Stimulated activated CD8-positive, alpha-beta memory T cell treated with anti-CD3 and anti-CD28 coated beads, Interleukin-15, amount 100 ng/mL, for 1 hour (primary cell): Measurements from ENCODE around the gene MATCAP1.

Experiments
- DNase-seq: peaks from one replicate; pipeline ENCODE4 v3.0.0-alpha.2; 2020; ENCODE audit warnings: low read depth

The MATCAP1 gene

GRCh38 chr16:67156143-67156844 is 27.5 kb downstream of the MATCAP1 start:
- no peak for DNase-seq

GRCh38 chr16:67155295-67156142 is 28.2 kb downstream of the MATCAP1 start:
- DNase-seq, result peak; percentile 50

- DNase-seq, result no peak
Observed at GRCh38 chr16:67154578-67155294, 29.0 kb downstream of the MATCAP1 start.

GRCh38 chr16:67151431-67152097 is 32.2 kb downstream of the MATCAP1 start:
- DNase-seq, result no peak

GRCh38 chr16:67150833-67151396 is 32.8 kb downstream of the MATCAP1 start, which contains the start of gene B3GNT9:
TSS of gene B3GNT9 (minus strand) at chr16:67150998. CDS start at chr16:67150485, 513 bp downstream.
- no peak for DNase-seq

GRCh38 chr16:67150047-67150832 is 33.5 kb downstream of the MATCAP1 start:
- DNase-seq, result no peak

- no peak for DNase-seq
Observed at GRCh38 chr16:67149276-67150046, 34.3 kb downstream of the MATCAP1 start.

GRCh38 chr16:67148656-67149275 is 35.0 kb downstream of the MATCAP1 start:
- DNase-seq, result no peak

GRCh38 chr16:67148221-67148620 is 35.5 kb downstream of the MATCAP1 start:
- no peak for DNase-seq

- no peak for DNase-seq
Observed at GRCh38 chr16:67147437-67148140, 36.2 kb downstream of the MATCAP1 start.

- DNase-seq, result no peak
Observed at GRCh38 chr16:67146523-67147357, 37.0 kb downstream of the MATCAP1 start.

GRCh38 chr16:67145746-67146145 is 38.0 kb downstream of the MATCAP1 start:
- no peak for DNase-seq

GRCh38 chr16:67144943-67145342 is 38.8 kb downstream of the MATCAP1 start:
- no peak for DNase-seq

GRCh38 chr16:67142342-67142741 is 41.4 kb downstream of the MATCAP1 start:
- DNase-seq, result no peak

GRCh38 chr16:67141391-67141790 is 42.4 kb downstream of the MATCAP1 start:
- no peak for DNase-seq

GRCh38 chr16:67137605-67138004 is 46.2 kb downstream of the MATCAP1 start:
- no peak for DNase-seq

- DNase-seq, result no peak
Observed at GRCh38 chr16:67129422-67129821, 54.3 kb downstream of the MATCAP1 start.

GRCh38 chr16:67128887-67129286 is 54.9 kb downstream of the MATCAP1 start:
- no peak for DNase-seq
